Measurements from ENCODE around the gene NXN.

- TF ChIP-seq, protein P1, sequence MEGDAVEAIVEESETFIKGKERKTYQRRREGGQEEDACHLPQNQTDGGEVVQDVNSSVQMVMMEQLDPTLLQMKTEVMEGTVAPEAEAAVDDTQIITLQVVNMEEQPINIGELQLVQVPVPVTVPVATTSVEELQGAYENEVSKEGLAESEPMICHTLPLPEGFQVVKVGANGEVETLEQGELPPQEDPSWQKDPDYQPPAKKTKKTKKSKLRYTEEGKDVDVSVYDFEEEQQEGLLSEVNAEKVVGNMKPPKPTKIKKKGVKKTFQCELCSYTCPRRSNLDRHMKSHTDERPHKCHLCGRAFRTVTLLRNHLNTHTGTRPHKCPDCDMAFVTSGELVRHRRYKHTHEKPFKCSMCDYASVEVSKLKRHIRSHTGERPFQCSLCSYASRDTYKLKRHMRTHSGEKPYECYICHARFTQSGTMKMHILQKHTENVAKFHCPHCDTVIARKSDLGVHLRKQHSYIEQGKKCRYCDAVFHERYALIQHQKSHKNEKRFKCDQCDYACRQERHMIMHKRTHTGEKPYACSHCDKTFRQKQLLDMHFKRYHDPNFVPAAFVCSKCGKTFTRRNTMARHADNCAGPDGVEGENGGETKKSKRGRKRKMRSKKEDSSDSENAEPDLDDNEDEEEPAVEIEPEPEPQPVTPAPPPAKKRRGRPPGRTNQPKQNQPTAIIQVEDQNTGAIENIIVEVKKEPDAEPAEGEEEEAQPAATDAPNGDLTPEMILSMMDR (IDR thresholded peaks at IDR 0.05; ENCODE audit: insufficient read depth, low read length): no peak
- no peak for TF ChIP-seq GABPA (IDR thresholded peaks at IDR 0.05; ENCODE audit: low read depth)
- TF ChIP-seq POLR2AphosphoS5 (IDR thresholded peaks at IDR 0.05; ENCODE audit: low read depth): no peak
Observed at GRCh38 chr17:795276-795675, 184.3 kb downstream of the NXN start.

All from HL-60 (cell line).